HEK293 (cell line): ENCODE data around the gene AOAH.

Experiments
- CTCF ChIA-PET: fragments of 350-600 bp; formaldehyde crosslinking; extraction: SDS; loops from one replicate; lab custom pipeline; 2021; ENCODE audit warnings: antibody characterized with exemption; lab: Yijun Ruan, JAX
- POLR2A ChIA-PET: fragments of 300-600 bp; formaldehyde crosslinking; extraction: SDS; loops from one replicate; lab custom pipeline; 2020; ENCODE audit warnings: antibody characterized with exemption, inconsistent platforms; lab: Yijun Ruan, JAX
- H3K27ac ChIP-seq: fragments of 200-500 bp; sonication (Bioruptor generic); 2 replicates; pipeline ENCODE4 v1.5.1; 2014; ENCODE audit warnings: low read depth, low read length, control low read depth, inconsistent platforms; ENCODE audit errors: extremely low read depth
- H3K36me3 ChIP-seq, 2 experiments: fragments of 200-500 bp in 1 of 2; sonication (Bioruptor generic) in 1 of 2; 1 replicate in 1 of 2; 2 replicates in 1 of 2; pipeline ENCODE4 v1.5.1; 2014 to 2017; ENCODE audit warnings: inconsistent platforms in 2 of 2, low read length in 2 of 2; ENCODE audit not compliant: control insufficient read depth in 2 of 2, insufficient read depth in 1 of 2
- H3K4me1 ChIP-seq: fragments of 200-500 bp; sonication (Bioruptor generic); 2 replicates; pipeline ENCODE4 v1.5.1; 2014; ENCODE audit warnings: mild to moderate bottlenecking, low read length, inconsistent platforms; ENCODE audit not compliant: control insufficient read depth, insufficient read depth
- H3K4me3 ChIP-seq: 2 replicates; pipeline ENCODE4 v1.5.1; 2011; ENCODE audit warnings: low read depth, mild to moderate bottlenecking, control low read depth, low read length, moderate library complexity
- H3K9me3 ChIP-seq: fragments of 200-500 bp; sonication (Bioruptor generic); 2 replicates; pipeline ENCODE4 v1.5.1; 2014; ENCODE audit warnings: low read depth, low read length, inconsistent platforms; ENCODE audit not compliant: control insufficient read depth, insufficient read depth
- KLF1 ChIP-seq: fragments of 450-650 bp; formaldehyde crosslinking; IDR thresholded peaks from 2 replicates; pipeline ENCODE4 v1.5.1; 2016; ENCODE audit warnings: missing biosample characterization, missing genetic modification characterization
- KLF16 ChIP-seq: fragments of 450-650 bp; formaldehyde crosslinking; IDR thresholded peaks from 2 replicates; pipeline ENCODE4 v1.5.1; 2017; ENCODE audit warnings: missing biosample characterization, missing genetic modification characterization
- MEIS1 ChIP-seq: sonication (generic); formaldehyde crosslinking; IDR thresholded peaks from 2 replicates; pipeline ENCODE4 v1.8.1; 2022; ENCODE audit warnings: missing genetic modification reagents, mild to moderate bottlenecking, borderline replicate concordance
- REPIN1 ChIP-seq: fragments of 450-650 bp; formaldehyde crosslinking; IDR thresholded peaks from 2 replicates; pipeline ENCODE4 v1.5.1; 2017; ENCODE audit warnings: missing biosample characterization, missing genetic modification characterization, low read depth
- WT1 ChIP-seq: fragments of 450-650 bp; formaldehyde crosslinking; IDR thresholded peaks from 2 replicates; pipeline ENCODE4 v1.5.1; 2016; ENCODE audit warnings: missing biosample characterization, missing genetic modification characterization
- YY1 ChIP-seq: fragments of 450-650 bp; formaldehyde crosslinking; IDR thresholded peaks from 2 replicates; pipeline ENCODE4 v1.5.1; 2018; ENCODE audit warnings: missing biosample characterization, missing genetic modification characterization
- ZFHX2 ChIP-seq: fragments of 450-650 bp; formaldehyde crosslinking; conservative IDR thresholded peaks from 2 replicates; pipeline ENCODE4 v1.5.1; 2016; ENCODE audit warnings: missing biosample characterization, missing genetic modification characterization
- ZNF239 ChIP-seq: fragments of 450-650 bp; formaldehyde crosslinking; IDR thresholded peaks from 2 replicates; pipeline ENCODE4 v1.5.1; 2016; ENCODE audit warnings: missing biosample characterization, missing genetic modification characterization
- ZNF24 ChIP-seq: fragments of 450-650 bp; formaldehyde crosslinking; IDR thresholded peaks from 2 replicates; pipeline ENCODE4 v1.5.1; 2016; ENCODE audit warnings: missing biosample characterization, missing genetic modification characterization
- ZNF518A ChIP-seq: fragments of 450-650 bp; formaldehyde crosslinking; conservative IDR thresholded peaks from 2 replicates; pipeline ENCODE4 v1.5.1; 2016; ENCODE audit warnings: low read depth, missing biosample characterization, missing genetic modification characterization
- ZNF521 ChIP-seq: fragments of 450-650 bp; formaldehyde crosslinking; IDR thresholded peaks from 2 replicates; pipeline ENCODE4 v1.5.1; 2017; ENCODE audit warnings: missing biosample characterization, mild to moderate bottlenecking, missing genetic modification characterization
- ZNF660 ChIP-seq: fragments of 450-650 bp; IDR thresholded peaks from 2 replicates; pipeline ENCODE4 v1.5.1; 2018; ENCODE audit warnings: missing biosample characterization, mild to moderate bottlenecking, missing genetic modification characterization
- ZNF677 ChIP-seq: fragments of 450-650 bp; IDR thresholded peaks from 2 replicates; pipeline ENCODE4 v1.5.0; 2018; ENCODE audit warnings: missing biosample characterization, mild to moderate bottlenecking, missing genetic modification characterization, moderate library complexity
- ZNF704 ChIP-seq: fragments of 450-650 bp; formaldehyde crosslinking; IDR thresholded peaks from 2 replicates; pipeline ENCODE4 v1.5.1; 2016; ENCODE audit warnings: missing biosample characterization, missing genetic modification characterization
- ZNF768 ChIP-seq: fragments of 450-650 bp; formaldehyde crosslinking; IDR thresholded peaks from 2 replicates; pipeline ENCODE4 v1.5.1; 2018; ENCODE audit warnings: missing biosample characterization, mild to moderate bottlenecking, missing genetic modification characterization
- ZNF843 ChIP-seq: fragments of 450-650 bp; formaldehyde crosslinking; IDR thresholded peaks from 2 replicates; pipeline ENCODE4 v1.5.1; 2016; ENCODE audit warnings: missing biosample characterization, missing genetic modification characterization
- ZSCAN18 ChIP-seq: fragments of 450-650 bp; formaldehyde crosslinking; IDR thresholded peaks from 2 replicates; pipeline ENCODE4 v1.5.1; 2016; ENCODE audit warnings: missing biosample characterization, missing genetic modification characterization

AOAH gene

GRCh38 chr7:36758879-36759278 lies 34.6 kb upstream of the AOAH start:
- ChIA-PET CTCF (no interaction called here), POLR2A (no interaction called here)
- Histone ChIP-seq H3K36me3 (no peaks in the 10 kb centered on the region), H3K4me1 (no peaks in the 10 kb centered on the region), H3K4me3 (no peak overlapping the region), H3K27ac (no peak overlapping the region), H3K9me3 (no peaks in the 10 kb centered on the region)
- TF ChIP-seq ZNF768 (tag by site-specific recombination): no peak
- no peak for TF ChIP-seq ZNF24
- TF ChIP-seq ZNF521 (tag by site-specific recombination): no peak
- TF ChIP-seq ZNF239 (tag by site-specific recombination): no peak
- TF ChIP-seq ZNF843 (tag by site-specific recombination): no peak
- no peak for TF ChIP-seq ZSCAN18 (tag by site-specific recombination)
- no peak for TF ChIP-seq ZFHX2 (tag by site-specific recombination)
- no peak for TF ChIP-seq KLF16 (tag by site-specific recombination)
- TF ChIP-seq ZNF660: no peak
- no peak for TF ChIP-seq REPIN1 (tag by site-specific recombination)
- no peak for TF ChIP-seq ZNF518A (tag by site-specific recombination)

- Histone ChIP-seq H3K4me1 (no peaks in the 10 kb centered on the region), H3K9me3 (no peaks in the 10 kb centered on the region), H3K4me3 (no peak overlapping the region), H3K36me3 (no peaks in the 10 kb centered on the region), H3K27ac (no peak overlapping the region)
- TF ChIP-seq YY1 (tag by site-specific recombination) (no peak), ZNF677 (tag by site-specific recombination) (no peak), KLF1 (tag by site-specific recombination) (no peak), ZNF704 (tag by site-specific recombination) (no peak), MEIS1 (CRISPR knock-in tag) (no peak), WT1 (no peak)
- CTCF ChIA-PET: interaction anchor here (0.8 kb wide), 1 partner anchor 261 kb away, joined by 3 read pairs; no protein-coding TSS in a partner anchor
- POLR2A ChIA-PET: no interaction called here
Measured at GRCh38 chr7:36755484-36755883, 31.2 kb upstream of the AOAH start.
